AG04449 (cell line): ENCODE data around the gene GON4L.
"Not testable (repeated sequence)": the region's sequence is repeated elsewhere in the genome, so short reads cannot be mapped to it uniquely, and the experiment has no call there.

Experiments used
- CTCF ChIA-PET: fragments of 350-600 bp; formaldehyde crosslinking; extraction: SDS; loops from one replicate; lab custom pipeline; 2021; ENCODE audit warnings: antibody characterized with exemption; lab: Yijun Ruan, JAX
- POLR2A ChIA-PET: fragments of 400-600, 350-600 bp; formaldehyde crosslinking; extraction: SDS; loops from one replicate; lab custom pipeline; 2020; ENCODE audit warnings: antibody characterized with exemption, inconsistent platforms; lab: Yijun Ruan, JAX
- DNase-seq: peaks from one replicate; pipeline ENCODE4 v3.0.0-alpha.2; 2010; ENCODE audit warnings: low read depth, low spot score
- H3K4me3 ChIP-seq: 2 replicates; pipeline ENCODE4 v1.5.1; 2011; ENCODE audit warnings: low read depth, mild to moderate bottlenecking, control low read depth, low read length
- TF ChIP-seq, protein P1 (sequence below): IDR thresholded peaks from one replicate; pipeline ENCODE4 v1.5.1; 2011; ENCODE audit warnings: mild to moderate bottlenecking, moderate library complexity, low read length, control low read depth, inconsistent platforms; ENCODE audit not compliant: insufficient read depth; ENCODE audit errors: missing control alignments

GON4L gene

DNA sequence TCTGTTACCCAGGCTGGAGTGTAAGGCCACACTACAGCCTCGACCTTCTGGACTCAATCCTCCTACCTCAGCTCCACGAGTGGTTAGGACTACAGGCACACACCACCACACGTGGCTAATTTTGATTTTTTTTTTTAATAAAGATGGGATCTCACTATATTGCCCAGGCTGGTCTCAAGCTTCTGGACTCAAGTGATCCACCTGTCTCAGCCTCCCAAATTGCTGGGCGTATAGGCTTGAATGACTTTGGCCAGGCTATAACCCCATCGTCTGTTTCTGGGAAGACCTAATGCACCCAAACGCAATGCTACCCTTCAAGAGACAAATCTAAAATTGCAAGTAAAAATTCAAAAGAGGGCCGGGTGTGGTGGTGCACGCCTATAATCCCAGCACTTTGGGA, 116.0 kb downstream of the GON4L start:
- POLR2A ChIA-PET = no interaction called here
- TF ChIP-seq, protein P1, sequence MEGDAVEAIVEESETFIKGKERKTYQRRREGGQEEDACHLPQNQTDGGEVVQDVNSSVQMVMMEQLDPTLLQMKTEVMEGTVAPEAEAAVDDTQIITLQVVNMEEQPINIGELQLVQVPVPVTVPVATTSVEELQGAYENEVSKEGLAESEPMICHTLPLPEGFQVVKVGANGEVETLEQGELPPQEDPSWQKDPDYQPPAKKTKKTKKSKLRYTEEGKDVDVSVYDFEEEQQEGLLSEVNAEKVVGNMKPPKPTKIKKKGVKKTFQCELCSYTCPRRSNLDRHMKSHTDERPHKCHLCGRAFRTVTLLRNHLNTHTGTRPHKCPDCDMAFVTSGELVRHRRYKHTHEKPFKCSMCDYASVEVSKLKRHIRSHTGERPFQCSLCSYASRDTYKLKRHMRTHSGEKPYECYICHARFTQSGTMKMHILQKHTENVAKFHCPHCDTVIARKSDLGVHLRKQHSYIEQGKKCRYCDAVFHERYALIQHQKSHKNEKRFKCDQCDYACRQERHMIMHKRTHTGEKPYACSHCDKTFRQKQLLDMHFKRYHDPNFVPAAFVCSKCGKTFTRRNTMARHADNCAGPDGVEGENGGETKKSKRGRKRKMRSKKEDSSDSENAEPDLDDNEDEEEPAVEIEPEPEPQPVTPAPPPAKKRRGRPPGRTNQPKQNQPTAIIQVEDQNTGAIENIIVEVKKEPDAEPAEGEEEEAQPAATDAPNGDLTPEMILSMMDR = no peak
- no peak for DNase-seq
- CTCF ChIA-PET = no interaction called here
- no peak overlapping the region for H3K4me3 ChIP-seq

DNA sequence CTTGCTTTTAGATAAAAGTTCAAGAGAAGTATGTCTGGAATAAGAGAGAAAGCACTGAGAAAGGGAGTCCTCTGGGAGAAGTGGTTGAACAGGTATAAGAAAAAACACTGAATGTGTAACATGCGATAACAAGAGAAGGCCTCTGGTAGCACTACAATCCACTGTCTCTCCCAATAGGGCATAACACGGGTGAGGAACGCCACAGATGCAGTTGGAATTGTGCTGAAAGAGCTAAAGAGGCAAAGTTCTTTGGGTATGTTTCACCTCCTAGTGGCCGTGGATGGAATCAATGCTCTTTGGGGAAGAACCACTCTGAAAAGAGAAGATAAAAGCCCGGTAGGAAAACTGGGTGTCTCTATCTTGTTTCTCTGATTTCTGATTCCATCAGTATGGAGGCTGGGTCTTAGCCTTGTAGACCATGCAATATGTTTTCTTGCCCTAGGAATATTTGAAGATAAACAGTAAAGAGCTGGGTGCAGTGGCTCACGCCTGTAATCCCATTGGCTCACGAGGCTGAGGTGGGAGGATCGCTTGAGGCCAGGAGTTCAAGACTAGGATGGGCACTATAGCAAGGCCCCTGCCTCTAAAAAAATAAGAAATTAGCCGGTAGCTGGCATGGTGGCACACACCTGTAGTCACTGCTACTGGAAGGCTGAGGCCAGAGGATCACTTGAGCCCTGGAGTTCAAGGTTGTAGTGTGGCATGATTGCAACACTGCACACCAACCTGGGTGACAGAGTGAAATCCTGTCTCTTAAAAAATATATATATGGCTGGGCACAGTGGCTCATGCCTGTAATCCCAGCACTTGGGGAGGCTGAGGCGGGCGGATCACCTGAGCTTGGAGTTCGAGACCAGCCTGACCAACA, 127.7 kb downstream of the GON4L start:
- CTCF ChIA-PET = interaction anchor here (0.7 to 1.6 kb wide), 10 partner anchors 9 to 478 kb away, joined by 3 to 12 read pairs (median 4); no protein-coding TSS in a partner anchor
- POLR2A ChIA-PET = no interaction called here
- DNase-seq = peak; percentile 10

DNA sequence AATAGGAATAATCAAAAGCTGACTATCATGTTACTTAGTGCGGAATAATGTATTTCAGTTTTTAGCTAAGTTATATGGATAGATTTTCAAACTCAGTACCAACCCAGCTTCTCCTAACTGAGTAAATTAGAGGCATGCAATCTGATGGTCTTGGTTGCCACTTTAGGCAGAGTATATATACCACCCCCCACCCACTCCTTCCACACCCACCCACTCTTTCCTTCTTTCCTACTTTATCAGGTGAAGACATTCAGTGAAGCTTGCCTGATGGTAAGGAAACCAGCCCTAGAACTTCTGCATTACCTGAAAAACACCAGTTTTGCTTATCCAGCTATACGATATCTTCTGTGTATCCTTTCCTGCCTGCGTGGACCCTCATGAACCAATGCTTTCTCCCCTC, 131.9 kb downstream of the GON4L start:
- no peak for DNase-seq
- TF ChIP-seq, protein P1 = no peak
- CTCF ChIA-PET = interaction anchor here (1.2 kb wide), 1 partner anchor 9 kb away, joined by 4 read pairs; no protein-coding TSS in a partner anchor
- POLR2A ChIA-PET = no interaction called here
- no peak overlapping the region for H3K4me3 ChIP-seq

More for the DNA sequence above, 127.7 kb downstream of the GON4L start:
- H3K4me3 ChIP-seq = no peak overlapping the region
- TF ChIP-seq, protein P1 = peak; percentile 56

DNA sequence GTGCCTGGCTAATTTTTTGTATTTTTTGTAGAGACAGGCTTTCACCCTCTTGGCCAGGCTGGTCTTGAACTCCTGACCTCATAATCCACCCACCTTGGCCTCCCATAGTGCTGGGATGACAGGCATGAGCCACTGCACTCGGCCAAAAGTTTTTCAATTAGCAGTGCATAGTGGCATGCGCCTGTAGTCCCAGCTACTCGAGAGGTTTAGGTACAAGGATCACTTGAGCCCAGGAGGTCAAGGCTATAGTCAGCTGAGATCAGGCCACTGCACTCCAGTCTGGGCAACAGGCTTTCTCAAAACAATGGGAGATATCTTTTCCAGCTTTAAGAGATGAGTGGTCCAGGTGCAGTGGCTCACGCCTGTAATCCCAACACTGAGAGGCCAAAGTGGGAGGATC, 137.3 kb downstream of the GON4L start:
- DNase-seq = no peak
- TF ChIP-seq, protein P1 = no peak
- CTCF ChIA-PET = no interaction called here
- POLR2A ChIA-PET = no interaction called here
- H3K4me3 ChIP-seq = no peak overlapping the region

DNA sequence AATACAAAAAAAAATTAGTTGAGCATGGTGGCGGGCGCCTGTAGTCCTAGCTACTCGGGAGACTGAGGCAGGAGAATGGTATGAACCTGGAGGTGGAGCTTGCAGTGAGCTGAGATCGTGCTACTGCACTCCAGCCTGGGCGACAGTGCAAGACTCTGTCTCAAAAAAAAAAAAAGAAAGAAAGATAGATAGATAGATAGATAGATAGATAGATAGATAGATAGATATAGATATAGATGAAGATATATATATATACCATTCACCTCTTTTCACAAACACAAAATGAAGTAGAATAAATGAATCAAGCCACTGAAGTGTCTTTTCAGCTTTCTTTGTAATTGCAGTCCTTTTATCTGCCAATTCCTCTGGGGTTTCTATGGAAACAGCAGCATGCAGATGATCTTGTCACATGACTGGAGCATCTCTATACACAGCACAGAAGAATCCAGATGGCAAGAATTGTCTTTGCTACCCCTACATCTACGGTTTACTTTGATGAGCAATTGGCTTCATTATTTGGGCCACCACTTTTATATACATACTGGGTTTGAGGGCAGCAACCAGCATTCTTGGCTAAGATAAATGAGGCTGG, 138.4 kb downstream of the GON4L start:
- CTCF ChIA-PET, H3K4me3 ChIP-seq, DNase-seq, POLR2A ChIA-PET: not testable (repeated sequence)

DNA sequence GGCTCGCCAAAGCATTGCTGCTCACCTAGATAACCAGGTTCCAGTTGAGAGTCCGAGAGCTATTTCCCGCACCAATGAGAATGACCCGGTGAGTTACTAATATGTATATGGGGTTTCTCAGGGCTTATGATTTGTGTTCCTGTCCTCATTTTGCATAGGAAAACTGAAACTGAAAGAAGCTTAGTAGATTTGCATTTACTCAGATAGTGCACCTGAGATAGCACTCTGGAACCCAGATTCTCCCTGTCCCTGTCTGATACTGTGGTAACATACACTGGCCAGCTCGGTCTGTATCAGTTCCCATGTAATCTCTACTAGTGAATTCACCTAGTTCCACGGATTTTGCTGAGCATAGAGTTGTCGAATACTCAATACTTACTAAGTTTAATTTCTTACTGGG, 140.0 kb downstream of the GON4L start:
- CTCF ChIA-PET = no interaction called here

More for the DNA sequence above, 140.0 kb downstream of the GON4L start:
- TF ChIP-seq, protein P1 = no peak
- DNase-seq = no peak
- H3K4me3 ChIP-seq = no peak overlapping the region
- POLR2A ChIA-PET = no interaction called here
